ENCODE results near the gene ZNF667.

DNA sequence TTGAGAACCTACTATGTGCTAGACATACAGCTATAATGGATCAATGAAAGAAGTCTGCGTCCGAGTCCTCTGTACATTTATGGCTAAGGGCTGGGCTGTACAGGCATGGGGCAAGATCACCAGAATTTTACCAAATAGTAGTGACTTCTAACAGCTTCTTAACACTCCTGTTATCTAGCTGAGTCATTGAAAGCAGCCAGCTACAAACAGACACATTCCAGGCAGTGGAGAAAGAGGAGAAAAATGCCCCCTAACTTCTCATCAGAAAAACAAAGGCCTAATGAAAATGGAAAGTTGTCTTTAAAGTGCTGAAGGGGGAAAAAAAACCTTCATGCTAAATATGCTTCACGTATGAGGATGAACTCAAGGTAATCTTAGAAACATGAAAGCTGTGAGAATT lies 14.3 kb upstream of the ZNF667 start:
- TF ChIP-seq CTCF (IDR thresholded peaks at IDR 0.05), result no peak
- no peak for TF ChIP-seq EZH2 (IDR thresholded peaks at IDR 0.05; ENCODE audit: borderline replicate concordance, insufficient read depth, low read depth, low read length, poor library complexity, severe bottlenecking)
